Measurements from ENCODE around the gene SH3RF3.

Gene SH3RF3

DNA sequence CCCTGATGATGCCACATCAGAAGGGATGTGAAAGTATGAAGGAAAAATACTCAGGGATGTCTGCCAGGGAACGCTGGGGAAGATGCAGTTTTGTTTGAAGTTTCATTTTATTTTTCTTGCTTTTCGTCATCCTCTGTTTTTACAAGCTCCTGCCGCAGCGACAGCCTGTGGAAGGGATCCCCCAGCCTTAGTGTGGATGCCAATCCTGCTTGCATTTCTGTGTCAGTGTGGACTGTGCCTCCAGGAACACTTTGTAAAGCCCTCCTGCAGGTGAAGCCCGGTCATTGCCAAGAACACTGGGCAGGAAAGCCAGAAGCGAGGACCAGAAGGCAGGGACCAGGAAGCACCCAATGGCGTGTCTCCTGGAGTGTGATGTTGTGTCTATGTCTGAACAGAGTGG is 250.5 kb downstream of the SH3RF3 start:
- DNase-seq (ENCODE audit: low spot score), result no peak

DNA sequence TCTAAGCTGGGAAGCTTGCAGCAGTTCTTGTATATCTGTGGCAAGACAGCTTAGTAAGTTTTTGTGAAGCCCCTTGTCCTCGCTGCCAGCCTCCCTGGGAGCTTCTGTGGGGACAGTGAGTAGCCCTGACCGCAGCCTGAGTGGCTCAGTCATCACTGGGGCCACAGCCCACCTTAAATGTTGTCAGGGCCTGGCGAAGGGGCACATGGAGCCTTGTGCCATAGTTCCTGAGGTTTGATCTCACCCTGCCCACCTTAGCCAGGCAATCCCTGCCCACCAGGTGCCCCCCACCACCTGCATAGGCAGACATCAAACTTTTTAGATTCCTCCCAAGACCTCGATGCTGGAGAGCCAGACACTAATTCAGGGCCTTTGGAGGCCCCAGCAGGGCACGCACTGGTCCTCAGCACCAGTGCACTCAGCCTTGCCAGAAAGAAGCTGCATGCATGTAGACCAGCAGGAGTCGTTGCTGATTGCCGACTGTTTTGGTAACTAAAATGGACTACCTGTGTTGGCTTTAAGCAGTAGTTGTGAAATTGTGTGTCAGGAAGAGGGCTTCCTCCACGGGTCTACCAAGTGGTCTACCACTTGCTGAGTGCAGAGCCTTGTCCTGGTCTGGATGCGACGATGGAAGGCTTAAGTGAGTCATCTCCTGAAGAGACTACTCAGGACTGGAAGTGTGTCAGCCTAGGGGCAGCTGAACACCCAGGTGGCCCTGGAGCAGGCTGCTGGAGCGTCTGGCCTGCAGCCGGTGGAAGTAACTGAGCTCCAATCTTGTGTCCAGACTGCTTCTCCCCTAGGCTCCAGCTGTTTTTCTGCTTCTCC is 251.7 kb downstream of the SH3RF3 start:
- DNase-seq (ENCODE audit: low spot score), result no peak

DNA sequence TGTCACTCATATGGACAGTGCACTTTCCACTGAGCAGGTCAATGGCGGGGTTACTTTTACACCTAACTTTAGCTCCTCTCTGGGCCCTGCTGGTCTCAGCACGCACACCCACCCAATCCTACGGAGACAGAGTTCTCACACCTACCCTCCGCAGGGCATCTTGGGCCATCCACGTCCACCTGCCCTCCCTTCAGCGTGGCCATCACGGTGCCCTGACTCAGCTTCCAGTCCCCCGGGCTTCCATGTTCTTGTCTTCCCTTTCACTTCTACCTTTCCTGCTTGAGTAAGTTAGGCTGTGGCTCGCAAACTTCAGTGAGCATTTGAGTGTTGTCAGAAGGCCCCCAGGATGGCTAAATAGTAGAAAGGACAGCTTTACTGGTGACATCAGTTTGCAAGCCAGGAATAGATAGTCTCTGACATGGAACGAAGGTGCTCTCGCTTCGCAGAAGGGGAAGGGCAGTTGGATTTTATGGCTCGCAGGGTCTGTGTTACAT is 252.4 kb downstream of the SH3RF3 start:
- no peak for DNase-seq (ENCODE audit: low spot score)

DNA sequence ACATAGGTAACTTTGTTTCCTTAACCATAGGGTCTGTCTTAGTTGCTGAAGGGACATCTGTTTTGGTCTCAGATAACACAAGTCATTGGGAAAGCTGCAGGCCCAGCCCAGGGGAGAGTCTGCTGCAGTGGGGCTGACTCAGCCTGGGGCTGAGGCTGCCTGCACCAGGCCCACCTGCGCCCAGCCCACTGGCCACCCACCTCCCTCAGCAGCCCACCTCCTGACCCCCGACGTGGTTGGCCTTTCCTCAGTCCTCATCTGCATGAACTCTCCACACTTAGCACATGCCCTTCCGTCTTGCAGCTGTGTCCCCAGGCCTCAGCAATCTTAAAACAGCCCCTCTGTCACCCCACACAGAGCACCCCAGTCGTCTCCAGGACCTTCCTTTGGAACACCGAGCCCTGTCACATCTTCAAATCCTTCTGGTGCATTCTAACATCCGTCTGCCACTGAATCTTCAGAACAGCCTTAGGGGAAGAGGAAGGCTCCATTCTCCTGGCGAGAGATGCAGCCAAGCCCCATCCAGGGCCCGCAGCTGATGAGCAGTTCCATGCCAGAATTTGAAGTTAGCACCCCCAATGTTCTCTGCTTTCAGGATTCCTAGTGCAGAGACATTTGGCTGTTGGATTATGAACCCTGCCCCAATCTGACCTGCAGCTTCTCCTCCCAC is 253.4 kb downstream of the SH3RF3 start:
- no peak for DNase-seq (ENCODE audit: low spot score)

DNA sequence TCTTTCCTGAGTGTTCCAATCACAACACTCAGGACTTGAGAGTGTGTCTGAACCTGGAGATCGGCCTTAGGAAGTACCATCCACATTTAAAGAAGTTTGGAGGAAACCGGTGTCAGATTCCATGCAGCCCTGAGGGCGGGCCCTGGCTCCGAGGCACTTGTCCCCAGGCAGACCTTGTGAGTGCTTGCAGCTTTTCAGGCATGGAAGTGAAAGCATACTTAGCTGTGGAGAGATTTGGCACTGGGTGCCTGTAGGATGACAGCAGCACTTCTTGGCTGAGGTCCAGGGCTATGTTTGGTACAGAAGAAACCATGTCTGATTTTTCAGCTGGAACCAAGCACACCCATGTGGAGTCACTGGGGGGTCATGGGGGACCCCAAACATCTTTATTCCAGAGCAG is 253.9 kb downstream of the SH3RF3 start:
- DNase-seq (ENCODE audit: low spot score), result peak; percentile 87

DNA sequence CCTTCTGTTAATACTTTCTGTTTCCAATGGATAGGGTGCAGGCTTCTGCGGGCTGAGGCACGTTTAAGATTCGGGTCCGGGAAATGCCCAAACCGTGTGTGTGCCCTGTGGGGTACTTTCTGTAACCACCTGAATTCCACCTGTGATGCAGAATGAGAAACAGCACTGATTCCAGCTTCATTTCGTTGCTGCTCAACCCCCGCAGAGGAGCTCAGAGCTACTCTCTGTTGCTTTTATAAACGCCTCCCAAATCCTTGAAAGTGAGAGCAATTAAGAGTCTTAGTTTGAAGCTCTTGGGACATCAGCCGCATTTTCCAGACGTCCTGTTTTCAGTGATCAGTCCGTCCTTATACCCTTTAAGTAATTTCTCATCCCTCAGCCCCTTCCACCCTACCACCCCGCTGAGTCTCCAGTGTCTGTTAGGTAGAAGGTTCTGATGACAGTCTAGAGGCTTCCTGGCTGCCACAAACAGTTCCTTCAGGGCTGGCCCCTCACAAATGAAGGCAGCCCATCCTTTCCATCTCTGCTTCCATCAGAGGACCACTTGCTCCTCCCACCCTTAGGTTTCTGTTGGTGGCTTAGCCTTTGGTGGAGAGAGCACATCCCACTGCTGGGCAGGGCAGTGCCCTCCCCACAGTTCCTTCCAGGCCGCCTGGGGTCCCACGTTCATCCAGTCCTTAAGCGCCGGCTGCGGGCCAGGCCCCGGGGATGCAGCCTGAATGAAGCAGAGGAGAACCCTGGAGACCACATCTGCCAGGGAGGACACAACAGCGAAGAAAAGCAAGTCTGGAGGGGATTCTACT is 254.7 kb downstream of the SH3RF3 start:
- no peak for DNase-seq (ENCODE audit: low spot score)

DNA sequence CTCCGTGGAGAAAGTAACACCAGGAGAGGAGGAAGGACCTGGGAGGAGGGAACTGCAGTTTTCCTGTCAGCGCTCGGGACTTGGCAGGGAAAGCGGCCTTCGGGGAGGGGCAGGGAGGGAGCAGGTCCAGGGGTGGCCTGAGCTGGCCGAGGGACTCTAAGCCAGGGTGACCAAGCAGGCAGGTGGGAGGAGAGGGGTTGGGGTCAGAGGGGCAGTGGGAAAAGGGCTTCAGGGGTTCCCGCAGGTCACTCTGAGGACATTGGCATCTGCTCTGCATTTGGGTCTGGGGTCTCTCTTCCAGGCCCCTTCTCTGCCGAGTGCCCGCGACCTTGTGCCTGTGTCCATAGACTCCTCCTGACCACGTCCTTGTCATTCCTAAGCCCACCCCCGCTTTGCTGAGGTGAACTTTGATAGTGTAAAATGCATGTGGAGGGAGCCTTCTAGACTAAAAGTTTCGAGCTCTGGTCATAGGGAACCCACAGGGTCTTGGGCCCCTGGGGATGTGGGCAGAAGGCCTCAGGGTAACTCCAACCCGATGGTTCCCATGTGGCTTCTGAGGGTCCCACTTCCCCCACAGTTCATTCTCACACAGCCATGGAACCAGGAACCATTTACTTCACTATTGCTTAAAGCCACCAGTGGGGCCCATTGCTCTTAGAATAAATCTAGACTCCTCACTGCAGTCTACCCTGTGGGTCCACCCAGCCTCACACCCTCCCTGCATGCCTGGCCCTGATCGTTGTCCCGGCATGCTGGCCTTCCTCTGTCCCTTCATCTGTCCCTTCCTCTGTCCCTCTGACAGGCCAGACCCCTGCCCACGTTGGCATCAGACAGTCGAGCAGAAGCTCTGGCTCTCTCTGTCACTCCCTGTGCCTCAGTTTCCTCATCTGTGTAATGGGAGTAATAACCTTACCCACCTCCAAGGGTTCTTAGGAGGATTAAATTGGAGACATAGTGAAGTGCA is 255.6 kb downstream of the SH3RF3 start:
- DNase-seq (ENCODE audit: low spot score), result no peak

DNA sequence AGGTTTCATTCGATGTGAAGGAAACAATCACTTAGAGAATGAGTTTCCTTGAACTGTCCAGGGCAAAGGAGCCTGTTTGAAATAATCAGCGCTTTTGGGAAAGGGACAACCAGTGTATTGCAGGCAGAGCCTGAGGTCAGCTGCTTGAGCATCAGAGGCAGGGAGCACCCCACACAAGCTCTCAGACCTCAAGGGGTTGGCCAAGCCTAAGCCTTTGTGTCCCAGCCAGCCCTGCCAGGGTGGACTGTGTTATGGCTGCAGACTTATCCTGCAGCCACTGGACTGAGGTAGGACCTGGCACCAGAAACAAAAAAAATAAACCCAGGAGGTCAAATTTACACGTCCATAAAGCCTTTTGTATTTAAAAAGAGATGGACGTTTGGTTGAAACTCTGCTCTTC is 256.5 kb downstream of the SH3RF3 start:
- no peak for DNase-seq (ENCODE audit: low spot score)

DNA sequence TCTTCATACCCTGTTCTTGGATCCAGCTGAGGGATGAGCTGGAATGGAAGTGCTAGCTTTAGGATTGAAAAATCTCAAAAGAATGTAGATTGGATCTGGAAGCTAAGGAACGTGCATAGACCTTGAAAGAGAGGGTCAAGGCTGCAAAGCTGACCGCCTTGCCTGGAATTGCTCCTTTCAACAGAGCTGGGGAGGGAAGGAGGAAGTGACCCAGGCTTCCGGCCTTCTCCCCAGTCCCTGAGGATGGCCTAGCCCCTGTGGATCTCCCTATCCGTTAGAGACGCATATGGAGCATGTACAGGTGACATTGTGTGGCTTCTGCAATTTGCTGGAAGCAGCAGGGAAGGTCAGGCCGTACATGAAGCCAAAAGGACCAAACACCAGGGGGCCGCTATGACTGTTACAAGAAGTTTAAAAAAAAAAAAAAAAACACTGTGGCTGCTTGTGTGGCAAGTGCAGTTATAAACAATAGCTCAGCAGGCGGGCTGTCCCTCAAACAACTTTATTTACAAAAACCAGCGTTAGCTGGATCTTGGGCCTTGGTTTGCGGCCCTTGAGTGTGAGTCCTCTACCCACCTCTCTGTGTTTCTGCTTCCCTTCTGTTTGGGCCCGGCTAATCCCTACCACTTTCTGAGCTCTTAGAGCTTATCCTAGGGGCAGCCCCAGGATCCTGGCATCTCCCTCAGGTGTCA is 257.1 kb downstream of the SH3RF3 start:
- no peak for DNase-seq (ENCODE audit: low spot score)

DNA sequence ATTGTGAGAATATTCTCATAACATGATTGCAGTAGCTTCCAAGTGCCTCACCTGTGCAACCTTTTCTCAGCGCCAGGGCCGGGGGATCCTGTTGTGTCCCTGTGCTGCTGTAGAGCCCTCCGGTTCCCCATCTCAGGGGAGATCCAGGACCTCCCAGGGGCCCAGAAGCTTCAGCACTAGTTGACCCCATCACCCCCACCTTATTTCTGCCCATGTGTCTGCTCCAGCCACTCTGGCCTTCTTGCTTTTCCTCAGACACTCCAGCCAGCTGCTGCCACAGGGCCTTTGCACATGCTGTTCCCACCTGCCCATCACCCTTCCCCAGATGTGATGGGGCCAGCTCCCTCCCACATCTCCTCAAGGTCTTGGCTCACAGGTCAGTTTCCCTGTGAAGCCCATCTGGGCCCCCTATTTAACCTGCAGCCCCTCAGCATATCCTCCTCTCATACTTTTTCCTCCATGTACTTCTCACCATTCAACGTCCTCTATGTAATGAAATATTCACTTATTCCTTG is 258.3 kb downstream of the SH3RF3 start:
- DNase-seq (ENCODE audit: low spot score), result no peak

DNA sequence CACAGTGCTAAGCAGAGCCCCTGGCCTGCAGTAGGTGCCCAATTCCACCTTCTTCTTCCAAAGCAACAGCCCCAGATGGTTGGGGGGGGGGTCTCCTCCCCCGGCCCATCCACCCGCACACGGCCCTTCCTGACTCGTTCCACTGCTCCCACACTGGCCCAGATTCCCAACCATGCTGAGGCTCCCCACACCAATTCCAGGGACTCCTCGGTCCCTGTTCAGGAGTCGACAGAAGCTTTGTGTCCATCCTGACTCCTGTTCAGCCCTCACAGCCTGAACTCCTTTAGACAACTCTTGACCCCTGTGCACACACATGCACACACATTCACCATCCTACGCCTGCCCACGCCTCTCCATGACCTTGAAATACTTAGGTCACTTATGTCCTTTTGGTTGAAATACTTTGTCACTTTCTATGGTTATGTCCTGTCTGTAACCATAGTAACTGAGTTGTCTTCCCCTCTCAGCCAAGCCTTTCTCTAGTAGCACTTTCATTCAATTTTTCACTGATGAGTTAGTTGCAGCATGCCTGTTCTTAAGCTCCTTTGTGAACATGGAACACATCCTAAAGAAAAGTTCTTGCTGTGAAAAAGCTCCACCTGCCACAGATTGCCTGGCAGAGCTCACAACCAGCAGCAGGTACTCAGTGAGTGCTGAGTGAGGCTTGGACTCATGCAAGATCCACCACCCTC is 258.9 kb downstream of the SH3RF3 start:
- DNase-seq (ENCODE audit: low spot score), result no peak

DNA sequence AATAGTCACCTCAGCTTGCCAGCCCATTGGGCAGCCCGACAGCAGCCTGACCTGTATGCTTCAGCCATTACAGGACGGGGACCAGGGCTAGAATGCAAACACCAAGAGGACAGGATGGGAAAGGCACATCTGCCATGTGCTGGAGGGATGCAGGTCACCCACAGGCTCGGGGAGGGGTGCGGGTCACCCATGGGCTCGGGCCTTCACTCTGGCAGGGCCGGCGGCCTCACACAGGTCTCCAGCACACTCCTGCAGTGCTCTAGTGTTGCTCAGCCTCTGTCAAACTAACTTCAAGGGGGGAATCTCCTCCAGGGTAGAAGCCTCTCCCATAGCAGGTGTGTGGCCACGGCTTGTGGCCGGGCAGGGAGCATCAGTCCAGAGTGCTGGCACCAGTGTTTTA is 262.2 kb downstream of the SH3RF3 start:
- DNase-seq (ENCODE audit: low spot score), result no peak

DNA sequence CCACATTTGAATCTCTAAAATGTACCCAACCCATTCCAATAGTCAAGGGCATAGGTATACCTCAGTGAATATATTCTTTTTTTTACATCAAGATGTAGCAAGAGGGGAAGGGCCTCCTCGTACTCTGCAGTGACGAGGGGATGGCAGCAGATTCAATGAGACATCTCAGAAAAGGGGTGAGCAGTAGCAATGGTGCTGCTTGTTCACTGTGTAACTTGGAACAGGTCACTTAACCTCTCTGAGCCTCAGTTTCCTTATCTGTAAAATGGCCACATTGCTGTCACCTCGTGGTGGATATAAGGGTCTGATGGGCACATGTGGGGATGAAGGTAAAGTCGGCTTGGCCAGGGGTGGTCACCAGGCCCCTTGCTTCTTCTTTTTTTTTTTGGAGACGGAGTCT is 263.1 kb downstream of the SH3RF3 start:
- no peak for DNase-seq (ENCODE audit: low spot score)

DNA sequence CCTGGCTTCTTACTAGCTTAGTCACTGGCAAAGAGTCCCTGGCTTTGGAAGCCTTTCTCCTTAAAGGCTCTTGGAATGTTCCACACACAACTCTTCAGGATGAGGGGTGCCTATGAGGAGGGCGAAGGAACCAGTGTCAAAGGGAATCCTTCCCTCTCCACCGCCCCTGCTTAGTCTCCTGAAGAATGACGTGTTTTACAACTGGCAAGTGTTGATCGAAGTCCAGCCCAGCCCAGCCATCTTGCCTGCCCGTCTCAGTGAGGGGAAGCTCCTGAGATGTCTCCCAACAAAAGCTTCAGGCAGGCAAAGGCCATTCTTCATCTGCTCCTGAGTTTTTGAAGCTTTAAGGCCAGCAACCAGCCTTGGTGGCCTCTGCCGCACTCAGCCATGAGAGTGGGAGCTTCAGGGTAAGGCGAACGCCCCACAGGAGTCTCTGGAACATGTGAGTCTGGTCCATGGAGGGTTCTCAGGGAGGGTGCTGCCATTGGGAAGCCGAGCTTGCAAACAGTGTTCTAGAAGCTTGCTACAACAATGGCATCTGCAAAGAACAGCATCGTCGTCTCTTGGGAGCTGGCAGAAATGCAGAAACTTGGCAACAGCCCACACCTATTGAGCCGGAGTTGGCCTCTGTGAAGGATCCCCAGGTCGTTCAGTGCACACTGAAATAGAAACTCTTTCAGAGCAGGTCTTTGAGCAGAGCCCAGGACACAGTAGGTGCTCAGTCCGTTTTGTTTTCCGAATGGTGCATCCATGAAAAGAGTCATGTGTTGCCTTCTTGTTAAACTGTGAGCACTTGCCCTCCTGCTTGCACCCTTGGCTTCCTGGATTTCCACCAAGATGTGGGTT is 264.0 kb downstream of the SH3RF3 start:
- no peak for DNase-seq (ENCODE audit: low spot score)

DNA sequence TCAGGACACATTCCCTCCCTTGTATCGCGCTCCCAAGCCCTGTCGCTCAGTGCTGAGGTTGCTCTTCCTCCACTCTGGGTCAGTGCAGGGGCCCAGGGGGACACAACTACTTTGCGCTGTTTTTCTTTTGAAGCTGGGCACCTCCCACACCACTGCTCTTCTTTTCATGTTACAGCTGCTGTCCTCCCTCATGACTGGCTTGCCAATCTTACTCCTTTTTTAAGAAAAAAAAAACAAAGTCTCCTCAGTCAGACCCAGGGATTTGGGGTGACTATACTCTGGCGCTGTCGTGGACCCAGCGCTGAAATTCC is 264.6 kb downstream of the SH3RF3 start:
- DNase-seq (ENCODE audit: low spot score), result no peak

DNA sequence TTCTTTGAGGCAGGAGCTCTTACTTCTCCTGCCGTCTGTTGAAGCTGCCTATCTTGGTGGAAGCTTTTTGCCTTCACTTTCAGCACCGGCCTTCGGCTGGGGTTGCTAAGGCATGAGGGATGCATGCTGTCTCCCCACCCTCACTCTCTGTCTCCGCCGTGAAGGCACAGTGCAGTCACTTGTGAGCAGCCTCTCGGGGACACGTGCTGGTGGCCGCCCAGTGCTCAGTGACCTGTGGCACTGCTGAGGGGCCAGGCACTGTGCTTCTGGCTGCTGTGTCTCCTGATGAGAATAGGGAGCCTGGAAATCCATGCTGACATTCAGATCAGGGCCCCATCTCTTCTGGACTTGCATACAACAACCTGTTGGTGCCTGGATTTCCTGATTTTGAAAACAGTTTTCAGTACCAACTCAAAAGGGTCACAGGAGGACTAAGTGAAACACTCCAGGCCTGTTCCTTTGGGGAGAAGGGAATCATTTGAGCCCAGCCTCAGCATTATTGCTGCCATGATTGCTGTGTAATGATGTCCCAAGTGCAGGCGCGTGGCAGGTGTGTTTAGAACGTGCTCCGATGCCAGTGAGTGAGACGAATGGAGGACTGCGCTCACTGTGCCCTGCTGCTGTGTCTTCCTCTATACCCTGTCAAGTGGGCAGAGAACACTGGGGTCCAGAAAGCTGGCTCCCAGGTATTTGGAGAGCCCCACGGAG is 266.6 kb downstream of the SH3RF3 start:
- DNase-seq (ENCODE audit: low spot score), result no peak

DNA sequence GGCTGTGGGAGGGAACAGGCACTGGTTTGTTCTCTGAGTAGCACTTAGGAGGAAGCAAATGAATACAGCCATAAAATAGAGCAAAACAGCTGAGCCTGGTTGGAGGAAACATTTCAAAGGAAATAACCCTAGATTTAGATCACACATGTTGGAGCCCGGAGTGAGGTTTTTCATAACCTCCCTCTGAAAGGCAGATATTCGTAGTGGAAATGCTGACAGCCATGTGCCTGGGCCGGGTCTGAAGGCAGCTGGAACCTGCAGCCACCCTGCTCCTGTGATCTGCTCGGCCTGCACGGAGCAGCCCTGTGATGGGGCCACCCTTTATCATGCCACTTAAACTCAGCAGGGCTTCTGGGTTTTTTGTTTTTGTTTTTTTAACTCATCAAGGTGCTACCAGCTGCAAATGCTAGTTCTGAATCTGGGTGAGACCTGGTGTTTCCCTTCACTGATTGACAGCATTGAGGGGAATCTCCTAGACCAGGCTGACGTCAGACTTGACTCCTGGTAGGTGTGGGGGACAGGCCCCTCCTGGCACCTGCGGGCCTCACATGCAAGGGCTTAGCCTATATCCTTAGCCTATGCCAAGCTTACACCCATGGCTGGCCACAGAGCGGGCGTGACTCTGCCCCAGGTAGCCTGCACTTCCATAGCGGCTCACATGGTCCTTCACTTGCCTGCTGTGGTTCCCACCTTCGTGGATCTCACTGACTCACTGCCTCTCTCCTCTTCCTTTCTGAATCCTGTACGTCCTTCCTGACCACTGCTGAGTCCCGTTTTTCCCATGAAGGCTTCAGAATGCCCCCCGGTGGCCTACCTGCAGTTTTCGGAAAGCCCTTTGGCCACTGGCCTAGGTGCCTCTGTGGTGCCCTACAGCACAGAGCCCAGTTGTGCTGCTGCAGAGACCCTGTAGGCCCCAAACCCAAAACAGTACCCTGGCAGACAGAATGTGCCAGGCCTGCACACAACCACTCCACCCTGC is 267.5 kb downstream of the SH3RF3 start:
- no peak for DNase-seq (ENCODE audit: low spot score)

Data from AG08395 (cell line).